OCI-LY7 (cell line): ENCODE data around the gene YOD1. TPM values are rescaled to one million over a fixed set of nuclear protein-coding genes. Genes with fewer than 3 reads are reported as not detected.

Source experiments
- BruUV-seq: library from RNA; stranded (reverse); fragments of 400-500 nt; replicated peaks from 2 replicates; lab custom pipeline; 2021; lab: Mats Ljungman, UMichigan
- CTCF ChIA-PET: fragments of 300-600 bp; sonication (Branson Sonifier 250); formaldehyde crosslinking; loops from one replicate; lab custom pipeline; 2022; ENCODE audit warnings: antibody characterized with exemption; ENCODE audit not compliant: unreplicated experiment; lab: Charles Lee
- POLR2A ChIA-PET: fragments of 300-600 bp; sonication (Branson Sonifier 250); formaldehyde crosslinking; loops from one replicate; lab custom pipeline; 2022; ENCODE audit warnings: antibody characterized with exemption; lab: Charles Lee
- DNase-seq: peaks from one replicate; pipeline ENCODE4 v3.0.0-alpha.2; 2015; ENCODE audit warnings: low spot score
- H2AFZ ChIP-seq: fragments of 200-600 bp; sonication (generic), shearing (Covaris generic); 2 replicates; pipeline ENCODE4 v1.6.1; 2014; ENCODE audit warnings: mild to moderate bottlenecking, antibody characterized with exemption, low read length, moderate library complexity
- H3K27ac ChIP-seq: fragments of 200-600 bp; sonication (generic); 2 replicates; pipeline ENCODE4 v1.5.1; 2014; ENCODE audit warnings: mixed run types, low read depth, mild to moderate bottlenecking, moderate library complexity, low read length, inconsistent platforms; ENCODE audit not compliant: poor library complexity, severe bottlenecking
- H3K36me3 ChIP-seq: fragments of 200-600 bp; sonication (generic); 2 replicates; pipeline ENCODE4 v1.6.1; 2014; ENCODE audit warnings: mild to moderate bottlenecking, antibody characterized with exemption, low read length, moderate library complexity, mixed read lengths; ENCODE audit not compliant: insufficient read depth
- H3K4me1 ChIP-seq: fragments of 200-600 bp; sonication (generic); 2 replicates; pipeline ENCODE4 v1.5.1; 2014; ENCODE audit warnings: mild to moderate bottlenecking, low read length; ENCODE audit not compliant: insufficient read depth, poor library complexity, severe bottlenecking
- H3K4me2 ChIP-seq: fragments of 200-600 bp; sonication (generic); 2 replicates; pipeline ENCODE4 v1.6.1; 2014; ENCODE audit warnings: mild to moderate bottlenecking, low read length
- H3K4me3 ChIP-seq: fragments of 200-600 bp; sonication (generic); 2 replicates; pipeline ENCODE4 v1.5.1; 2014; ENCODE audit warnings: mild to moderate bottlenecking, low read depth, low read length; ENCODE audit not compliant: poor library complexity, severe bottlenecking
- H3K79me2 ChIP-seq: fragments of 200-600 bp; sonication (generic); 2 replicates; pipeline ENCODE4 v1.6.1; 2016; ENCODE audit warnings: low read depth, mild to moderate bottlenecking, low read length, moderate library complexity, mixed read lengths; ENCODE audit not compliant: insufficient read depth
- H3K9me2 ChIP-seq: fragments of 200-600 bp; sonication (generic); 2 replicates; pipeline ENCODE4 v1.6.1; 2016; ENCODE audit warnings: mild to moderate bottlenecking, low read length, mixed read lengths; ENCODE audit not compliant: insufficient read depth
- H3K9me3 ChIP-seq: fragments of 200-600 bp; sonication (generic); 2 replicates; pipeline ENCODE4 v1.6.1; 2014; ENCODE audit warnings: mild to moderate bottlenecking, mixed run types, low read length, mixed read lengths
- H4K20me1 ChIP-seq: fragments of 200-600 bp; sonication (generic); 2 replicates; pipeline ENCODE4 v1.6.1; 2014; ENCODE audit warnings: mild to moderate bottlenecking, antibody characterized with exemption, low read length, moderate library complexity, mixed read lengths; ENCODE audit not compliant: insufficient read depth
- EZH2phosphoT487 ChIP-seq: fragments of 200-600 bp; sonication (generic); IDR thresholded peaks from 2 replicates; pipeline ENCODE4 v1.6.1; 2018; ENCODE audit warnings: low read depth, borderline replicate concordance, mild to moderate bottlenecking, mixed run types, antibody characterized with exemption, low read length, moderate library complexity, mixed read lengths
- intact Hi-C: fragments of 100-400 bp; cut with micrococcal nuclease; formaldehyde crosslinking; loops from one replicate; pipeline ENCODE4 v1.10.0; 2022; ENCODE audit not compliant: unreplicated experiment
- total RNA-seq, 2 experiments: library from RNA; depleted of rRNA in 1 of 2; stranded (reverse); fragments of >200 nt in 1 of 2; shearing (Covaris generic) in 1 of 2; gene quantifications; 2 replicates each; pipeline ENCODE4 v1.2.3, GENCODE V29; 2014 to 2022
- TF ChIP-seq, protein P1 (sequence below): fragments of 200-600 bp; sonication (generic); conservative IDR thresholded peaks from 2 replicates; pipeline ENCODE4 v1.5.1; 2014; ENCODE audit warnings: mild to moderate bottlenecking, antibody characterized with exemption, low read length, moderate library complexity, mixed read lengths

The YOD1 gene
- total RNA-seq, 2 experiments from 2014 or later, result 16.2 to 16.5 TPM

DNA sequence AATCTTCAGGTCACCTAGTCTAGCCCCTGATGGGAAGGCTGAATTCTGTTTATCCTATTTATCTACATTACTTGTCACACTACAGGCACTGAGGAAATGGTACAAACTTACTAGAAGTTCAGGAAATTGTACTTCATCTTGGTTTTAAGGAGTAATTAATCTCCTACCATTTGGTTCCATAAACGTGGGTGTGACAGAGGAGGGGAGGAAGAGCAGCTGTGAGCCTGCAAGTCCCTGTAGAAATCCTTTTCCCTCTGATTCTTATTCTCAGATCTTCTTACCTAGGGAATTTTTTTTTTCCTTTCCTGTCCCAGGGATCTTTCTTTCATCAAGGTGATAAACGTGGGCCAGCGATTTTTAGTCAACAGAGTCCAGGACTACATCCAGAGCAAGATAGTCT lies 16.2 kb upstream of the YOD1 start:
- intact Hi-C loops, result no loop called here
- peaks cover 63% of the 10 kb centered on the region for H3K36me3 ChIP-seq
- H3K4me3 ChIP-seq, result no peak overlapping the region
- H3K4me1 ChIP-seq, result peaks cover 6% of the 10 kb centered on the region
- H2AFZ ChIP-seq, result no peak overlapping the region
- no peaks in the 10 kb centered on the region for H4K20me1 ChIP-seq
- no peak overlapping the region for H3K27ac ChIP-seq
- no peak overlapping the region for H3K4me2 ChIP-seq
- no peaks in the 10 kb centered on the region for H3K79me2 ChIP-seq
- POLR2A ChIA-PET, result no interaction called here
- no peaks in the 10 kb centered on the region for H3K9me3 ChIP-seq
- CTCF ChIA-PET, result no interaction called here
- DNase-seq, result no peak
- no TSS peak for BruUV-seq
- TF ChIP-seq, protein P1, sequence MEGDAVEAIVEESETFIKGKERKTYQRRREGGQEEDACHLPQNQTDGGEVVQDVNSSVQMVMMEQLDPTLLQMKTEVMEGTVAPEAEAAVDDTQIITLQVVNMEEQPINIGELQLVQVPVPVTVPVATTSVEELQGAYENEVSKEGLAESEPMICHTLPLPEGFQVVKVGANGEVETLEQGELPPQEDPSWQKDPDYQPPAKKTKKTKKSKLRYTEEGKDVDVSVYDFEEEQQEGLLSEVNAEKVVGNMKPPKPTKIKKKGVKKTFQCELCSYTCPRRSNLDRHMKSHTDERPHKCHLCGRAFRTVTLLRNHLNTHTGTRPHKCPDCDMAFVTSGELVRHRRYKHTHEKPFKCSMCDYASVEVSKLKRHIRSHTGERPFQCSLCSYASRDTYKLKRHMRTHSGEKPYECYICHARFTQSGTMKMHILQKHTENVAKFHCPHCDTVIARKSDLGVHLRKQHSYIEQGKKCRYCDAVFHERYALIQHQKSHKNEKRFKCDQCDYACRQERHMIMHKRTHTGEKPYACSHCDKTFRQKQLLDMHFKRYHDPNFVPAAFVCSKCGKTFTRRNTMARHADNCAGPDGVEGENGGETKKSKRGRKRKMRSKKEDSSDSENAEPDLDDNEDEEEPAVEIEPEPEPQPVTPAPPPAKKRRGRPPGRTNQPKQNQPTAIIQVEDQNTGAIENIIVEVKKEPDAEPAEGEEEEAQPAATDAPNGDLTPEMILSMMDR, result no peak
- TF ChIP-seq EZH2phosphoT487, result no peak
- H3K9me2 ChIP-seq, result no peaks in the 10 kb centered on the region

- TF ChIP-seq, protein P1, result no peak
- TF ChIP-seq EZH2phosphoT487, result no peak
- POLR2A ChIA-PET, result no interaction called here
- CTCF ChIA-PET, result no interaction called here
- BruUV-seq, result no TSS peak
- H3K27ac ChIP-seq, result no peak overlapping the region
- intact Hi-C loops, result no loop called here
- H3K79me2 ChIP-seq, result no peaks in the 10 kb centered on the region
- no peak for DNase-seq
- no peaks in the 10 kb centered on the region for H3K9me3 ChIP-seq
- H4K20me1 ChIP-seq, result no peaks in the 10 kb centered on the region
- peaks cover 2% of the 10 kb centered on the region for H3K4me1 ChIP-seq
- no peak overlapping the region for H2AFZ ChIP-seq
- H3K4me2 ChIP-seq, result no peak overlapping the region
- no peak overlapping the region for H3K4me3 ChIP-seq
- H3K36me3 ChIP-seq, result peaks cover 59% of the 10 kb centered on the region
- H3K9me2 ChIP-seq, result no peaks in the 10 kb centered on the region
These were observed 13.6 kb upstream of the YOD1 start for GRCh38 chr1:207064561-207064960.

DNA sequence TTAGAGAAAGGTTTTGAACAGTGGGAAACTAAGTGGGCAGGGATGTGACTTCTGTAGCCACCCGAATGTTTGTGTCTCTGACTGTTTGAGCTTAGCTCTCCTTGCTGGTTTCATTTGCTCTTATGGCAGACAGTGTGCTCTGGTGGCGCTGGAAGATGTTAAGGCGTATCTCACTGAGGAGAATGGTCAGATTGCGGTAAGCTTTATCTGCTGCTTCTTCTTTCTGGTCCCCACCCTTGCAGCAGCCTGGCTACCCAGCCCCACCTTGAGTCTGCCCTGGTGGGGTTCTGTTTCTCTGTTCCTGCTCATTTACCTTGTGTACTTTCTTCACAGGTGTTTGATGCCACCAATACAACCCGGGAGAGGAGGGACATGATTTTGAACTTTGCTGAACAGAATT lies 12.0 kb upstream of the YOD1 start:
- Histone ChIP-seq H3K27ac (no peak overlapping the region), H4K20me1 (no peaks in the 10 kb centered on the region), H3K4me3 (no peak overlapping the region), H3K4me2 (no peak overlapping the region), H3K9me2 (no peaks in the 10 kb centered on the region), H3K9me3 (no peaks in the 10 kb centered on the region), H3K79me2 (no peaks in the 10 kb centered on the region), H2AFZ (no peak overlapping the region), H3K36me3 (peaks cover 47% of the 10 kb centered on the region), H3K4me1 (peaks cover 17% of the 10 kb centered on the region)
- intact Hi-C loops, result no loop called here
- no peak for DNase-seq
- no peak for TF ChIP-seq EZH2phosphoT487
- TF ChIP-seq, protein P1, result no peak
- POLR2A ChIA-PET, result no interaction called here
- CTCF ChIA-PET, result no interaction called here
- no TSS peak for BruUV-seq
